B cell (primary cell): ENCODE results near the gene CHKA. TPM values are rescaled to one million over a fixed set of nuclear protein-coding genes. Genes with fewer than 3 reads are reported as not detected.

ENCODE experiments used
- ATAC-seq: fragments of 200-7000 bp; cut with Tn5 transposase; one replicate; pipeline ENCODE4 v1.10.0; 2021; ENCODE audit warnings: low read depth, mild to moderate bottlenecking, moderate number of reproducible peaks, moderate library complexity
- CTCF ChIA-PET: fragments of 350-600 bp; sonication (Branson Sonifier 250); formaldehyde crosslinking; loops from one replicate; lab custom pipeline; 2021; ENCODE audit warnings: antibody characterized with exemption, inconsistent platforms; lab: Charles Lee
- POLR2A ChIA-PET: fragments of 350-600 bp; sonication (Branson Sonifier 250); formaldehyde crosslinking; loops from one replicate; lab custom pipeline; 2021; ENCODE audit warnings: antibody characterized with exemption; lab: Charles Lee
- DNase-seq: peaks from one replicate; pipeline ENCODE4 v3.0.0; 2013
- H2AFZ ChIP-seq: 2 replicates; pipeline ENCODE4 v1.6.1; 2012; ENCODE audit warnings: mild to moderate bottlenecking, low read depth, low read length; ENCODE audit not compliant: insufficient read depth, poor library complexity, severe bottlenecking
- H3K27ac ChIP-seq, 2 donors: 1 replicate in 1 of 2; 2 replicates in 1 of 2; pipeline ENCODE4 v1.5.1; 2012 to 2013; ENCODE audit warnings: low read length in 2 of 2, mild to moderate bottlenecking in 2 of 2, moderate library complexity in 1 of 2
- H3K27me3 ChIP-seq, 4 experiments: fragments of 200-600 bp in 1 of 4; sonication (generic) in 1 of 4; replicated peaks in 1 of 4; 1 replicate in 2 of 4; 2 replicates in 2 of 4; pipeline versions ENCODE4 v1.6.1 to v1.7.0; 2013 to 2016; ENCODE audit warnings: low read length in 3 of 4, mild to moderate bottlenecking in 2 of 4, mixed read lengths in 1 of 4, moderate library complexity in 1 of 4; ENCODE audit not compliant: insufficient read depth in 4 of 4, control insufficient read depth in 3 of 4; ENCODE audit errors: control extremely low read depth in 1 of 4
- H3K36me3 ChIP-seq, 2 experiments: replicated peaks in 1 of 2; 1 replicate in 1 of 2; 2 replicates in 1 of 2; pipeline versions ENCODE4 v1.6.1 to v1.7.1; 2013; ENCODE audit warnings: low read length in 1 of 2; ENCODE audit not compliant: insufficient read depth in 2 of 2, control insufficient read depth in 1 of 2; ENCODE audit errors: control extremely low read depth in 1 of 2, extremely low read depth in 1 of 2
- H3K4me1 ChIP-seq, 2 donors: fragments of 200-600 bp in 1 of 2; sonication (generic) in 1 of 2; 1 replicate in 1 of 2; 2 replicates in 1 of 2; pipeline versions ENCODE4 v1.5.1 to v1.6.1; 2013 to 2017; ENCODE audit warnings: low read length in 2 of 2; ENCODE audit not compliant: control insufficient read depth in 2 of 2, insufficient read depth in 2 of 2
- H3K4me2 ChIP-seq: replicated peaks from 2 replicates; pipeline ENCODE3; 2012; ENCODE audit warnings: mild to moderate bottlenecking, low read depth, low read length; ENCODE audit not compliant: poor library complexity, severe bottlenecking
- H3K4me3 ChIP-seq, 5 experiments: fragments of 200-600 bp in 1 of 5; sonication (generic) in 1 of 5; 1 replicate in 3 of 5; 2 replicates in 2 of 5; pipeline versions ENCODE4 v1.5.1 to v1.7.0; 2011 to 2016; ENCODE audit warnings: low read length in 4 of 5, mild to moderate bottlenecking in 4 of 5, low read depth in 2 of 5, control low read depth in 1 of 5, moderate library complexity in 1 of 5; ENCODE audit not compliant: insufficient read depth in 1 of 5; ENCODE audit errors: control extremely low read depth in 1 of 5, extremely low read depth in 1 of 5
- H3K79me2 ChIP-seq: fragments of 200-600 bp; sonication (generic); one replicate; pipeline ENCODE4 v1.6.0; 2016; ENCODE audit warnings: low read length; ENCODE audit not compliant: control insufficient read depth, insufficient read depth
- H3K9ac ChIP-seq: fragments of 200-600 bp; sonication (generic); 2 replicates; pipeline ENCODE4 v1.6.1; 2017; ENCODE audit warnings: mild to moderate bottlenecking, low read length, moderate library complexity
- H3K9me3 ChIP-seq, 3 donors: one replicate each; pipeline versions ENCODE4 v1.6.1 to v1.7.1; 2013; ENCODE audit warnings: low read length in 2 of 3; ENCODE audit not compliant: control insufficient read depth in 2 of 3, insufficient read depth in 1 of 3; ENCODE audit errors: control extremely low read depth in 1 of 3
- H4K20me1 ChIP-seq: 2 replicates; pipeline ENCODE4 v1.6.0; 2012; ENCODE audit warnings: mild to moderate bottlenecking, low read length; ENCODE audit not compliant: insufficient read depth, control insufficient read depth, poor library complexity, severe bottlenecking
- H3K27ac Mint-ChIP-seq: one replicate; pipeline ENCODE4 v1.8.0; 2021; ENCODE audit warnings: mixed read lengths
- H3K27me3 Mint-ChIP-seq: one replicate; pipeline ENCODE4 v1.8.0; 2021; ENCODE audit warnings: mixed read lengths
- H3K4me1 Mint-ChIP-seq: one replicate; pipeline ENCODE4 v1.8.0; 2021; ENCODE audit warnings: mixed read lengths
- H3K4me3 Mint-ChIP-seq: one replicate; pipeline ENCODE4 v1.8.0; 2021; ENCODE audit warnings: mixed read lengths
- H3K9me3 Mint-ChIP-seq: one replicate; pipeline ENCODE4 v1.8.0; 2022; ENCODE audit warnings: mixed read lengths; ENCODE audit not compliant: insufficient read depth
- EZH2 ChIP-seq: IDR thresholded peaks from 2 replicates; pipeline ENCODE4 v1.6.1; 2012; ENCODE audit warnings: borderline replicate concordance, low read depth, mild to moderate bottlenecking, moderate library complexity, low read length; ENCODE audit not compliant: insufficient read depth, poor library complexity, severe bottlenecking
- WGBS: methylation state at CpG from one replicate; pipeline ENCODE4 v1.1.5; 2013; ENCODE audit warnings: missing lambda C conversion rate; ENCODE audit not compliant: insufficient coverage; 5-methylcytosine and 5-hydroxymethylcytosine counted together
- intact Hi-C: fragments of 100-400 bp; cut with micrococcal nuclease; formaldehyde crosslinking; loops from one replicate; pipeline ENCODE4 v1.10.0; 2022
- polyA plus RNA-seq: library from polyadenylated mRNA; depleted of rRNA; stranded (reverse); fragments of >200 nt; gene quantifications from 2 replicates; pipeline ENCODE4 v1.2.3, GENCODE V29; 2012
- total RNA-seq, 2 donors: library from RNA; stranded (reverse); fragments of 120-200 nt in 1 of 2; gene quantifications; 1 replicate in 1 of 2; 2 replicates in 1 of 2; pipeline versions ENCODE4 v1.2.3 to v1.2.4, GENCODE V29; 2013 to 2022
- TF ChIP-seq, protein P1 (sequence below): fragments of 200-600 bp; IDR thresholded peaks from one replicate; pipeline ENCODE4 v1.8.0; 2022; ENCODE audit warnings: antibody characterized with exemption, mild to moderate bottlenecking

CHKA gene
- total and polyA plus RNA-seq, 2 donors (not counting 1 experiment from before 2014, with no cell fraction given), result 10.6 to 20.6 TPM

DNA sequence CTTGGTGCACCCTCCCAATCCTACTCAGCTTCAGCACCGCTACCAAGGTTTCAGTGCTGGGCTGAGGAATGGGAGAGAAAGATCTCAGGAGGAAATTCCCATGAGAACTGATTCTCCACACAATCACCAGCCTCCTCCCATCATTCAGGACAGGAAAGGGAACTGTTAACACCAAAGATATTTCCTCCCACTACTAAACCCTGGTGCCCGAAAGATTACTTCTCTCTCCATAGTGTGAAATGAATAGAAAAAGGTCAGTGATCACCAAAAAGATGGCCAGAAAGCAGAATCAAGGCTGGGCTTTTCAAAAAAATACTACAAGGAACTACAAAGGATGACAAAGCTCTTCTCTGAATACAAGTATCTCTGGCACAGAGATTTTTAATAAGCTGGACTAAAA lies 56.3 kb downstream of the CHKA start:
- POLR2A ChIA-PET, result no interaction called here

DNA sequence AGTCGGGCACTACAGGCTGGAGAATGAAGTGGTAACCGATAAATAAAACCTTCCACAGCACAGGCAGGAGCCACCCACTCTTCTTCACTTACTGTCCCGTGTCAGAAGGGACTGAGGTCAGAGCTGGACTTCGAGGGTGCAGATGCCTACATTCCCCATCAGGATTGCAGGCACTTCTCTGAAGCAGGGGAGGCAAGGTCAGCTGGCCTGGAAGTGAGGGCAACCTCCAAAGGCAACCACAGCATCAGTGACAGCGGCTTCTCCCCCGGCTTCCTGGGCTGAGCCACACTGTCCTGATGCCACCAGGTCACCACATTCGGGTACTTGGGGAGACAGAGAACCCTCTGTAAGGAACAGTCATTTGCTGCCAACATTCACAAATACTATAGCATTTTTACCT lies 59.7 kb downstream of the CHKA start:
- Mint-ChIP-seq H3K4me3 (no peak overlapping the region), H3K9me3 (no peaks in the 10 kb centered on the region), H3K27me3 (no peaks in the 10 kb centered on the region), H3K27ac (no peak overlapping the region), H3K4me1 (no peaks in the 10 kb centered on the region)
- no peak overlapping the region for H3K9ac ChIP-seq
- intact Hi-C loops, result no loop called here
- no peak for TF ChIP-seq EZH2
- POLR2A ChIA-PET, result no interaction called here
- no peaks in the 10 kb centered on the region for H3K9me3 ChIP-seq
- no peaks in the 10 kb centered on the region for H3K4me1 ChIP-seq
- DNase-seq (no peak), ATAC-seq (no peak)
- no peak overlapping the region for H3K27ac ChIP-seq
- no peak overlapping the region for H3K4me3 ChIP-seq
- WGBS, result 97% methylated on average over 6 of the region's 7 CpGs
- no peaks in the 10 kb centered on the region for H4K20me1 ChIP-seq
- CTCF ChIA-PET, result no interaction called here
- no peak overlapping the region for H2AFZ ChIP-seq
- H3K36me3 ChIP-seq, result peaks cover 0 to 29% of the 10 kb centered on the region in 2 experiments
- H3K27me3 ChIP-seq, result no peaks in the 10 kb centered on the region
- H3K4me2 ChIP-seq, result no peak overlapping the region
- no peaks in the 10 kb centered on the region for H3K79me2 ChIP-seq

More for the DNA sequence above, 56.3 kb downstream of the CHKA start:
- ATAC-seq (no peak), DNase-seq (no peak)
- H3K4me2 ChIP-seq, result no peak overlapping the region
- CTCF ChIA-PET, result interaction anchor here (0.7 kb wide), 1 partner anchor 141 kb away, joined by 4 read pairs; no protein-coding TSS in a partner anchor
- H3K4me3 ChIP-seq, result no peak overlapping the region
- no peaks in the 10 kb centered on the region for H3K4me1 ChIP-seq
- no peaks in the 10 kb centered on the region for H4K20me1 ChIP-seq
- TF ChIP-seq, protein P1, sequence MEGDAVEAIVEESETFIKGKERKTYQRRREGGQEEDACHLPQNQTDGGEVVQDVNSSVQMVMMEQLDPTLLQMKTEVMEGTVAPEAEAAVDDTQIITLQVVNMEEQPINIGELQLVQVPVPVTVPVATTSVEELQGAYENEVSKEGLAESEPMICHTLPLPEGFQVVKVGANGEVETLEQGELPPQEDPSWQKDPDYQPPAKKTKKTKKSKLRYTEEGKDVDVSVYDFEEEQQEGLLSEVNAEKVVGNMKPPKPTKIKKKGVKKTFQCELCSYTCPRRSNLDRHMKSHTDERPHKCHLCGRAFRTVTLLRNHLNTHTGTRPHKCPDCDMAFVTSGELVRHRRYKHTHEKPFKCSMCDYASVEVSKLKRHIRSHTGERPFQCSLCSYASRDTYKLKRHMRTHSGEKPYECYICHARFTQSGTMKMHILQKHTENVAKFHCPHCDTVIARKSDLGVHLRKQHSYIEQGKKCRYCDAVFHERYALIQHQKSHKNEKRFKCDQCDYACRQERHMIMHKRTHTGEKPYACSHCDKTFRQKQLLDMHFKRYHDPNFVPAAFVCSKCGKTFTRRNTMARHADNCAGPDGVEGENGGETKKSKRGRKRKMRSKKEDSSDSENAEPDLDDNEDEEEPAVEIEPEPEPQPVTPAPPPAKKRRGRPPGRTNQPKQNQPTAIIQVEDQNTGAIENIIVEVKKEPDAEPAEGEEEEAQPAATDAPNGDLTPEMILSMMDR, result no peak
- TF ChIP-seq EZH2, result no peak
- no peaks in the 10 kb centered on the region for H3K9me3 ChIP-seq
- H3K4me3 Mint-ChIP-seq, result no peak overlapping the region
- no peaks in the 10 kb centered on the region for H3K79me2 ChIP-seq
- no peak overlapping the region for H3K27ac Mint-ChIP-seq
- intact Hi-C loops, result no loop called here
- H3K27me3 Mint-ChIP-seq, result no peaks in the 10 kb centered on the region
- no peaks in the 10 kb centered on the region for H3K9me3 Mint-ChIP-seq
- H3K36me3 ChIP-seq, result peaks cover 0 to 39% of the 10 kb centered on the region in 2 experiments
- no peak overlapping the region for H3K9ac ChIP-seq
- H2AFZ ChIP-seq, result no peak overlapping the region
- no peak overlapping the region for H3K27ac ChIP-seq
- H3K27me3 ChIP-seq, result no peaks in the 10 kb centered on the region
- H3K4me1 Mint-ChIP-seq, result no peaks in the 10 kb centered on the region
- WGBS, result no CpG with 5 or more reads among the region's 2 CpGs
